ENCODE results near the gene LRRTM4. TPM values are rescaled to one million over a fixed set of nuclear protein-coding genes. Genes with fewer than 3 reads are reported as not detected.

The LRRTM4 gene
- not detected in 2 replicates for total RNA-seq
- long read RNA-seq: 0 reads

DNA sequence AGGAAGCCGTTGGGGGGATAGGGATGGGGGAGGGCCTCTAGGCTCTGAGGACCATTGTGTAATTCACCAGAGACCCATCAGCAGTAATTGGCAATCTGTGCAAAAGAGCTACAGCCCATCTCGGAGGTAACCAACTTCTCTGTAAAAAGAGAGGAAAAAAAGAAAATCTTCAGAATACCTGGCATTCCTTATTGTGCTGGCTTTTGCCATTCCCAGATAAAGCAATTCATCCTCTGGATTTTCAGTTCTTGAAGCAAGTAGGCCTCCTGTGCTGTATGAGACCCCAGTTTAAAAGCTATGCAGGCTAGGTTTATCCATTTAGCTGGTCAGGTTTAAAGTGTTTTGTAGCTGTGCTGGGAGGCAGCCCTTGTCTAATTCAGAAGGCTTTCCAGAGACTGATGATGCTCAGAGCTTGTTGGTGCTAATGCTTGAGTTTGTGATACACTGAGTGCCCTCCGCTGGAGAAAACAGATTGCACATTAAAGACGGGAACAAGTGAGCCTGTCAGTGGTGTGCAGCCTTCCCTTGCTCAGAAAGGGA, at the start of gene LRRTM4:
Gene LRRTM4, minus strand, starts transcription at position 446 of the 540 bp plus-strand sequence.
- Mint-ChIP-seq H3K4me3 (ENCODE audit: unreplicated experiment) (no peak within 1 kb of the TSS), H3K27me3 (ENCODE audit: unreplicated experiment) (no peaks in the 10 kb centered on the region), H3K9me3 (ENCODE audit: unreplicated experiment) (no peaks in the 10 kb centered on the region), H3K36me3 (ENCODE audit: unreplicated experiment) (no peaks in the 10 kb centered on the region), H3K4me1 (ENCODE audit: unreplicated experiment) (no peaks in the 10 kb centered on the region), H3K27ac (ENCODE audit: unreplicated experiment) (no peak within 1 kb of the TSS)
- TF ChIP-seq, protein P1, sequence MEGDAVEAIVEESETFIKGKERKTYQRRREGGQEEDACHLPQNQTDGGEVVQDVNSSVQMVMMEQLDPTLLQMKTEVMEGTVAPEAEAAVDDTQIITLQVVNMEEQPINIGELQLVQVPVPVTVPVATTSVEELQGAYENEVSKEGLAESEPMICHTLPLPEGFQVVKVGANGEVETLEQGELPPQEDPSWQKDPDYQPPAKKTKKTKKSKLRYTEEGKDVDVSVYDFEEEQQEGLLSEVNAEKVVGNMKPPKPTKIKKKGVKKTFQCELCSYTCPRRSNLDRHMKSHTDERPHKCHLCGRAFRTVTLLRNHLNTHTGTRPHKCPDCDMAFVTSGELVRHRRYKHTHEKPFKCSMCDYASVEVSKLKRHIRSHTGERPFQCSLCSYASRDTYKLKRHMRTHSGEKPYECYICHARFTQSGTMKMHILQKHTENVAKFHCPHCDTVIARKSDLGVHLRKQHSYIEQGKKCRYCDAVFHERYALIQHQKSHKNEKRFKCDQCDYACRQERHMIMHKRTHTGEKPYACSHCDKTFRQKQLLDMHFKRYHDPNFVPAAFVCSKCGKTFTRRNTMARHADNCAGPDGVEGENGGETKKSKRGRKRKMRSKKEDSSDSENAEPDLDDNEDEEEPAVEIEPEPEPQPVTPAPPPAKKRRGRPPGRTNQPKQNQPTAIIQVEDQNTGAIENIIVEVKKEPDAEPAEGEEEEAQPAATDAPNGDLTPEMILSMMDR (IDR thresholded peaks at IDR 0.05): no peak
- no peak for DNase-seq (ENCODE audit: extremely low spot score, unreplicated experiment)

DNA sequence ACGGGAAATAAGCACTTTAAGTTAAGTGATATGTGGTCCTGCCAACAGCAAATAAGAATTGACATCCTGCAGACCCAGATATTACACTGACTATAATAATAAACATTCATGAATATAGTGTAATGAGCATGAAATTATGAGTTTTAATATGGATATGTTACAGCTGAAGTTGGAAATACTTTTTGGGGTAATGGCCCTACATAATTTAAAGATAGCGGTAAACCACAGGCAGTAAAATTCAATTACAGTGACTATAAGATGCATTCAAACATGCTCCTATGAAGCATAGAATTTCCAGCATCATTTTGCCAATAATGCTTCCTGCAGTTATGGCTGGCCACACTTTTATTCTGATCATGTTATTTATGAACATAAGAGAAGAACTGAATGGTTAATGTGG, 49.4 kb upstream of the LRRTM4 start:
- Mint-ChIP-seq H3K36me3 (ENCODE audit: unreplicated experiment) (no peaks in the 10 kb centered on the region), H3K4me3 (ENCODE audit: unreplicated experiment) (no peak overlapping the region), H3K27ac (ENCODE audit: unreplicated experiment) (no peak overlapping the region), H3K27me3 (ENCODE audit: unreplicated experiment) (no peaks in the 10 kb centered on the region), H3K9me3 (ENCODE audit: unreplicated experiment) (peaks cover 19% of the 10 kb centered on the region), H3K4me1 (ENCODE audit: unreplicated experiment) (no peaks in the 10 kb centered on the region)
- DNase-seq (ENCODE audit: extremely low spot score, unreplicated experiment): no peak
- TF ChIP-seq, protein P1 (IDR thresholded peaks at IDR 0.05): no peak

DNA sequence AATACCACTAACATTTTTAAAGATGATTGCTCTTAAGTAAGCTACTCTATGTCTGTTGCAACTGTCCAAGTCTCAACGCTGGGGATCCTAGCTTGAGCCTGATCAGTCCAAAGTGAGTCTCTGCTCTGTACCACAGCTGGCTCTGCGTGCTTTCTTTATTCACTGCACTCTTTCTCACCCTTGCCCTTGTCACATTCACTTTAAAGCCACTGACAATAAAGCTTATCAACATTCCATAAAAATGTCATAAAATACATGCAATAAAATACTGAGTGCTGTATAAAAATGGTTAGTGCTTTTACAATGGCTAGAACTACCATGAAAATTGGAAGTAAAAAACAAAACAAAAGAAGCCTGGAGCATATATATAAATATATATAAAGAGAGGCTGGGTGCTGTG, 45.5 kb upstream of the LRRTM4 start:
- Mint-ChIP-seq H3K27ac (ENCODE audit: unreplicated experiment) (no peak overlapping the region), H3K36me3 (ENCODE audit: unreplicated experiment) (no peaks in the 10 kb centered on the region), H3K9me3 (ENCODE audit: unreplicated experiment) (peaks cover 7% of the 10 kb centered on the region), H3K4me1 (ENCODE audit: unreplicated experiment) (no peaks in the 10 kb centered on the region), H3K27me3 (ENCODE audit: unreplicated experiment) (no peaks in the 10 kb centered on the region), H3K4me3 (ENCODE audit: unreplicated experiment) (no peak overlapping the region)
- TF ChIP-seq, protein P1 (IDR thresholded peaks at IDR 0.05): no peak
- DNase-seq (ENCODE audit: extremely low spot score, unreplicated experiment): no peak

DNA sequence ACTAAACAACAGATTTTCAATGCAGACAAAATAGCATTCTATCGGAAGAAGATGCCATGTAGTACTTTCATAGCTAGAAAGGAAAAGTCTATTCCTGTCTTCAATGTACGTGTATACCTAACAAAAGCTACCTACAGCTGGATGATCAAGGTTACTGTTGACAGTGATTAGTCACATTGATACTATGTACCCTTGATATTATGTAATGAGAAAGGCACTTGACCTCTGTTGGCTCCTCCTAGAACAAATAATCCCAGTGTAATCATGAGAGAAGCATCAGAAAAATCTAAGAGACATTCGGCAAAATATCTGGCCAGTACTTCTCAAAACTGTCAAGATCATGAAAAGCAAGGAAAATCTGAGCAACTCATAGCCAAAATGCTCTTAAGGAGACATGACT, 44.4 kb upstream of the LRRTM4 start:
- no peaks in the 10 kb centered on the region for H3K27me3 Mint-ChIP-seq (ENCODE audit: unreplicated experiment)
- no peak overlapping the region for H3K4me3 Mint-ChIP-seq (ENCODE audit: unreplicated experiment)
- TF ChIP-seq, protein P1 (IDR thresholded peaks at IDR 0.05): no peak
- no peaks in the 10 kb centered on the region for H3K36me3 Mint-ChIP-seq (ENCODE audit: unreplicated experiment)
- DNase-seq (ENCODE audit: extremely low spot score, unreplicated experiment): no peak
- no peaks in the 10 kb centered on the region for H3K4me1 Mint-ChIP-seq (ENCODE audit: unreplicated experiment)
- H3K9me3 Mint-ChIP-seq (ENCODE audit: unreplicated experiment): no peaks in the 10 kb centered on the region
- no peak overlapping the region for H3K27ac Mint-ChIP-seq (ENCODE audit: unreplicated experiment)

DNA sequence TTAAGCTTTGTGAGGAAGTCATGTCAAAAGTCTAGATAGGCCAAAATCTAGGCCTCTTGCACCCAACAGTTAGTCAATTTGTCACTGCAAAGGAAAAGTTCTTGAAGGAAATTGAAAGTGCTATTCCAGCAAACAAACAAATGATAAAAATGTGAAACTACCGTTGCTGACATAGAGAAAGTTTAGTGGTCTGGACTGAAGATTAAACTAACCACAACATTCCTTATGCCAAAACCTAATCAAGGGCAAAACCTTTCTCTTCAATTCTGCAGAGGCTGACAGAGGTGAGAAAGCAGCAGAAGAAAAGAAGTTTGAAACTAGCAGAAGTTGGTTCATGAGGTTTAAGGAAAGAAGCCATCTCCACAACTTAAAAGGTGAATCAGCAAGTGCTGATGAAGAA, 44.0 kb upstream of the LRRTM4 start:
- Mint-ChIP-seq H3K4me1 (ENCODE audit: unreplicated experiment) (no peaks in the 10 kb centered on the region), H3K4me3 (ENCODE audit: unreplicated experiment) (no peak overlapping the region)

More for the DNA sequence above, 44.0 kb upstream of the LRRTM4 start:
- H3K9me3 Mint-ChIP-seq (ENCODE audit: unreplicated experiment): no peaks in the 10 kb centered on the region
- DNase-seq (ENCODE audit: extremely low spot score, unreplicated experiment): no peak
- no peak overlapping the region for H3K27ac Mint-ChIP-seq (ENCODE audit: unreplicated experiment)
- TF ChIP-seq, protein P1 (IDR thresholded peaks at IDR 0.05): no peak
- H3K27me3 Mint-ChIP-seq (ENCODE audit: unreplicated experiment): no peaks in the 10 kb centered on the region
- H3K36me3 Mint-ChIP-seq (ENCODE audit: unreplicated experiment): no peaks in the 10 kb centered on the region

Measured in osteocyte (in vitro differentiated cells).